ENCODE data around the gene NUP62CL. TPM values are rescaled to one million over a fixed set of nuclear protein-coding genes. Genes with fewer than 3 reads are reported as not detected.

The NUP62CL gene
- polyA plus RNA-seq = 1 to 10 TPM in 1 of 2 donors, under 1 TPM in 1; 0.94 to 2.0 TPM

GRCh38 chrX:107205770-107206696 lies at the start of gene NUP62CL, which contains the start of gene DNAAF6:
NUP62CL (minus strand) TSS chrX:107206433; CDS start chrX:107175146, 31,287 bp downstream.
DNAAF6 (plus strand) TSS chrX:107206611; CDS start chrX:107212876, 6,265 bp downstream.
- H3K36me3 ChIP-seq (ENCODE audit: control insufficient read depth in 2 of 2, insufficient read depth in 2 of 2, low read length in 1 of 2) = no peaks in the 10 kb centered on the region
- H3K4me1 ChIP-seq (ENCODE audit: control insufficient read depth in 2 of 2, insufficient read depth in 2 of 2, low read length in 1 of 2) = no peaks in the 10 kb centered on the region
- H3K9me3 ChIP-seq (ENCODE audit: control insufficient read depth in 2 of 2, insufficient read depth in 1 of 2, low read depth in 1 of 2, low read length in 1 of 2) = peaks cover 0 to 6% of the 10 kb centered on the region in 2 donors
- peaks cover 0 to 3% of the 10 kb centered on the region in 2 donors for H3K27me3 ChIP-seq (ENCODE audit: control insufficient read depth in 1 of 2, insufficient read depth in 2 of 2, low read length in 2 of 2)
- no peak within 1 kb of the TSS for H3K27ac ChIP-seq (ENCODE audit: low read depth in 2 of 2, low read length in 1 of 2)
- peak within 1 kb of the TSS; percentile 52 for H3K4me3 ChIP-seq (ENCODE audit: low read depth in 1 of 2, low read length in 2 of 2)
- 1 to 31% methylated on average over 66 of the region's 66 CpGs for WGBS, 2 donors

GRCh38 chrX:107228486-107228819 lies 22.2 kb upstream of the NUP62CL start:
- no peaks in the 10 kb centered on the region for H3K4me1 ChIP-seq (ENCODE audit: control insufficient read depth in 2 of 2, insufficient read depth in 2 of 2, low read length in 1 of 2)
- H3K27me3 ChIP-seq (ENCODE audit: control insufficient read depth in 1 of 2, insufficient read depth in 2 of 2, low read length in 2 of 2) = peaks cover 0 to under 1% of the 10 kb centered on the region in 2 donors
- H3K9me3 ChIP-seq (ENCODE audit: control insufficient read depth in 2 of 2, insufficient read depth in 1 of 2, low read depth in 1 of 2, low read length in 1 of 2) = no peaks in the 10 kb centered on the region
- H3K36me3 ChIP-seq (ENCODE audit: control insufficient read depth in 2 of 2, insufficient read depth in 2 of 2, low read length in 1 of 2) = no peaks in the 10 kb centered on the region
- H3K27ac ChIP-seq (ENCODE audit: low read depth in 2 of 2, low read length in 1 of 2) = no peak overlapping the region
- no peak overlapping the region for H3K4me3 ChIP-seq (ENCODE audit: low read depth in 1 of 2, low read length in 2 of 2)
- 85 to 88% methylated on average over 2 of the region's 2 CpGs for WGBS, 2 donors

GRCh38 chrX:107227780-107228485 lies 21.7 kb upstream of the NUP62CL start:
- Histone ChIP-seq H3K4me1 (ENCODE audit: control insufficient read depth in 2 of 2, insufficient read depth in 2 of 2, low read length in 1 of 2) (no peaks in the 10 kb centered on the region), H3K9me3 (ENCODE audit: control insufficient read depth in 2 of 2, insufficient read depth in 1 of 2, low read depth in 1 of 2, low read length in 1 of 2) (no peaks in the 10 kb centered on the region), H3K36me3 (ENCODE audit: control insufficient read depth in 2 of 2, insufficient read depth in 2 of 2, low read length in 1 of 2) (no peaks in the 10 kb centered on the region), H3K27ac (ENCODE audit: low read depth in 2 of 2, low read length in 1 of 2) (no peak overlapping the region), H3K27me3 (ENCODE audit: control insufficient read depth in 1 of 2, insufficient read depth in 2 of 2, low read length in 2 of 2) (no peaks in the 10 kb centered on the region), H3K4me3 (ENCODE audit: low read depth in 1 of 2, low read length in 2 of 2) (no peak overlapping the region)
- WGBS, 2 donors = 84 to 95% methylated on average over 2 of the region's 2 CpGs

- Histone ChIP-seq H3K4me1 (ENCODE audit: control insufficient read depth in 2 of 2, insufficient read depth in 2 of 2, low read length in 1 of 2) (no peaks in the 10 kb centered on the region), H3K4me3 (ENCODE audit: low read depth in 1 of 2, low read length in 2 of 2) (no peak overlapping the region), H3K27ac (ENCODE audit: low read depth in 2 of 2, low read length in 1 of 2) (no peak overlapping the region), H3K27me3 (ENCODE audit: control insufficient read depth in 1 of 2, insufficient read depth in 2 of 2, low read length in 2 of 2) (no peaks in the 10 kb centered on the region), H3K36me3 (ENCODE audit: control insufficient read depth in 2 of 2, insufficient read depth in 2 of 2, low read length in 1 of 2) (no peaks in the 10 kb centered on the region), H3K9me3 (ENCODE audit: control insufficient read depth in 2 of 2, insufficient read depth in 1 of 2, low read depth in 1 of 2, low read length in 1 of 2) (no peaks in the 10 kb centered on the region)
- WGBS, 2 donors = 72 to 94% methylated on average over 1 of the region's 1 CpG
Observed at GRCh38 chrX:107226757-107227156, 20.5 kb upstream of the NUP62CL start.

GRCh38 chrX:107213477-107213876 lies 7.2 kb upstream of the NUP62CL start:
- Histone ChIP-seq H3K27me3 (ENCODE audit: control insufficient read depth in 1 of 2, insufficient read depth in 2 of 2, low read length in 2 of 2) (peaks cover 0 to 3% of the 10 kb centered on the region in 2 donors), H3K36me3 (ENCODE audit: control insufficient read depth in 2 of 2, insufficient read depth in 2 of 2, low read length in 1 of 2) (no peaks in the 10 kb centered on the region), H3K9me3 (ENCODE audit: control insufficient read depth in 2 of 2, insufficient read depth in 1 of 2, low read depth in 1 of 2, low read length in 1 of 2) (no peaks in the 10 kb centered on the region), H3K4me3 (ENCODE audit: low read depth in 1 of 2, low read length in 2 of 2) (no peak overlapping the region), H3K27ac (ENCODE audit: low read depth in 2 of 2, low read length in 1 of 2) (no peak overlapping the region), H3K4me1 (ENCODE audit: control insufficient read depth in 2 of 2, insufficient read depth in 2 of 2, low read length in 1 of 2) (no peaks in the 10 kb centered on the region)
- WGBS, 2 donors = 86 to 97% methylated on average over 1 of the region's 1 CpG

- peaks cover 0 to 6% of the 10 kb centered on the region in 2 donors for H3K9me3 ChIP-seq (ENCODE audit: control insufficient read depth in 2 of 2, insufficient read depth in 1 of 2, low read depth in 1 of 2, low read length in 1 of 2)
- WGBS, 2 donors = 94 to 95% methylated on average over 9 of the region's 9 CpGs
Observed at GRCh38 chrX:107207943-107208342, 1.7 kb upstream of the NUP62CL start.

GRCh38 chrX:107207089-107207488 lies 856 bp upstream of the NUP62CL start:
- WGBS, 2 donors = 84 to 92% methylated on average over 7 of the region's 7 CpGs
- Histone ChIP-seq H3K4me1 (ENCODE audit: control insufficient read depth in 2 of 2, insufficient read depth in 2 of 2, low read length in 1 of 2) (no peaks in the 10 kb centered on the region), H3K4me3 (ENCODE audit: low read depth in 1 of 2, low read length in 2 of 2) (no peak overlapping the region), H3K36me3 (ENCODE audit: control insufficient read depth in 2 of 2, insufficient read depth in 2 of 2, low read length in 1 of 2) (no peaks in the 10 kb centered on the region), H3K9me3 (ENCODE audit: control insufficient read depth in 2 of 2, insufficient read depth in 1 of 2, low read depth in 1 of 2, low read length in 1 of 2) (peaks cover 0 to 6% of the 10 kb centered on the region in 2 donors), H3K27ac (ENCODE audit: low read depth in 2 of 2, low read length in 1 of 2) (no peak overlapping the region), H3K27me3 (ENCODE audit: control insufficient read depth in 1 of 2, insufficient read depth in 2 of 2, low read length in 2 of 2) (peaks cover 0 to 3% of the 10 kb centered on the region in 2 donors)

More at GRCh38 chrX:107207943-107208342, 1.7 kb upstream of the NUP62CL start:
- no peaks in the 10 kb centered on the region for H3K4me1 ChIP-seq (ENCODE audit: control insufficient read depth in 2 of 2, insufficient read depth in 2 of 2, low read length in 1 of 2)
- peaks cover 0 to 3% of the 10 kb centered on the region in 2 donors for H3K27me3 ChIP-seq (ENCODE audit: control insufficient read depth in 1 of 2, insufficient read depth in 2 of 2, low read length in 2 of 2)
- H3K4me3 ChIP-seq (ENCODE audit: low read depth in 1 of 2, low read length in 2 of 2) = no peak overlapping the region
- H3K27ac ChIP-seq (ENCODE audit: low read depth in 2 of 2, low read length in 1 of 2) = no peak overlapping the region
- H3K36me3 ChIP-seq (ENCODE audit: control insufficient read depth in 2 of 2, insufficient read depth in 2 of 2, low read length in 1 of 2) = no peaks in the 10 kb centered on the region

GRCh38 chrX:107206697-107207065 lies 448 bp upstream of the NUP62CL start:
- WGBS, 2 donors = 52 to 61% methylated on average over 9 of the region's 9 CpGs
- Histone ChIP-seq H3K4me1 (ENCODE audit: control insufficient read depth in 2 of 2, insufficient read depth in 2 of 2, low read length in 1 of 2) (no peaks in the 10 kb centered on the region), H3K9me3 (ENCODE audit: control insufficient read depth in 2 of 2, insufficient read depth in 1 of 2, low read depth in 1 of 2, low read length in 1 of 2) (peaks cover 0 to 6% of the 10 kb centered on the region in 2 donors), H3K36me3 (ENCODE audit: control insufficient read depth in 2 of 2, insufficient read depth in 2 of 2, low read length in 1 of 2) (no peaks in the 10 kb centered on the region), H3K27me3 (ENCODE audit: control insufficient read depth in 1 of 2, insufficient read depth in 2 of 2, low read length in 2 of 2) (peaks cover 0 to 3% of the 10 kb centered on the region in 2 donors), H3K27ac (ENCODE audit: low read depth in 2 of 2, low read length in 1 of 2) (no peak overlapping the region), H3K4me3 (ENCODE audit: low read depth in 1 of 2, low read length in 2 of 2) (peak overlapping the region in 1 of 2 donors; percentile 52)

- Histone ChIP-seq H3K9me3 (ENCODE audit: control insufficient read depth in 2 of 2, insufficient read depth in 1 of 2, low read depth in 1 of 2, low read length in 1 of 2) (peaks cover 0 to 6% of the 10 kb centered on the region in 2 donors), H3K36me3 (ENCODE audit: control insufficient read depth in 2 of 2, insufficient read depth in 2 of 2, low read length in 1 of 2) (no peaks in the 10 kb centered on the region), H3K4me1 (ENCODE audit: control insufficient read depth in 2 of 2, insufficient read depth in 2 of 2, low read length in 1 of 2) (no peaks in the 10 kb centered on the region), H3K27me3 (ENCODE audit: control insufficient read depth in 1 of 2, insufficient read depth in 2 of 2, low read length in 2 of 2) (peaks cover 0 to 3% of the 10 kb centered on the region in 2 donors), H3K27ac (ENCODE audit: low read depth in 2 of 2, low read length in 1 of 2) (no peak overlapping the region), H3K4me3 (ENCODE audit: low read depth in 1 of 2, low read length in 2 of 2) (no peak overlapping the region)
- WGBS, 2 donors = 84 to 86% methylated on average over 6 of the region's 6 CpGs
Observed at GRCh38 chrX:107204068-107204605, 2.1 kb downstream of the NUP62CL start.

All from esophagus (tissue), 2 donors.